Measurements from ENCODE around the gene UNCX. TPM values are rescaled to one million over a fixed set of nuclear protein-coding genes. Genes with fewer than 3 reads are reported as not detected.
"Not testable (repeated sequence)": the region's sequence is repeated elsewhere in the genome, so short reads cannot be mapped to it uniquely, and the experiment has no call there.

UNCX gene
- total and polyA plus RNA-seq, 4 donors, result not detected

GRCh38 chr7:1271656-1272055 is 39.0 kb downstream of the UNCX start:
- H3K27ac ChIP-seq (ENCODE audit: low read depth in 1 of 2, low read length in 2 of 2), result no peak overlapping the region
- no peaks in the 10 kb centered on the region for H3K4me1 ChIP-seq (ENCODE audit: control insufficient read depth in 1 of 2, insufficient read depth in 2 of 2, low read length in 2 of 2)
- H3K4me3 ChIP-seq (ENCODE audit: low read length in 2 of 2), result no peak overlapping the region
- no peaks in the 10 kb centered on the region for H3K36me3 ChIP-seq (ENCODE audit: control insufficient read depth in 1 of 2, insufficient read depth in 2 of 2, low read length in 1 of 2)
- WGBS, 2 donors, result 84 to 86% methylated on average over 14 of the region's 14 CpGs
- ATAC-seq (ENCODE audit: low FRiP score) (no peak), DNase-seq (peak; percentile 12 to 63)
- no peaks in the 10 kb centered on the region for H3K27me3 ChIP-seq (ENCODE audit: control insufficient read depth in 1 of 2, insufficient read depth in 2 of 2, low read length in 1 of 2)
- H3K9me3 ChIP-seq (ENCODE audit: control insufficient read depth, low read length), result peaks cover 1% of the 10 kb centered on the region
- intact Hi-C loops (cut with DNase I), result no loop called here

- H3K27ac ChIP-seq (ENCODE audit: low read depth in 1 of 2, low read length in 2 of 2); intact Hi-C loops (cut with DNase I); DNase-seq; H3K36me3 ChIP-seq (ENCODE audit: control insufficient read depth in 1 of 2, insufficient read depth in 2 of 2, low read length in 1 of 2); H3K4me3 ChIP-seq (ENCODE audit: low read length in 2 of 2); H3K4me1 ChIP-seq (ENCODE audit: control insufficient read depth in 1 of 2, insufficient read depth in 2 of 2, low read length in 2 of 2); H3K27me3 ChIP-seq (ENCODE audit: control insufficient read depth in 1 of 2, insufficient read depth in 2 of 2, low read length in 1 of 2); ATAC-seq (ENCODE audit: low FRiP score); H3K9me3 ChIP-seq (ENCODE audit: control insufficient read depth, low read length): not testable (repeated sequence)
Observed at GRCh38 chr7:1272136-1272535, 39.5 kb downstream of the UNCX start.

- WGBS, 2 donors, result 77 to 79% methylated on average over 26 to 30 of the region's 30 CpGs
- no peaks in the 10 kb centered on the region for H3K4me1 ChIP-seq (ENCODE audit: control insufficient read depth in 1 of 2, insufficient read depth in 2 of 2, low read length in 2 of 2)
- H3K36me3 ChIP-seq (ENCODE audit: control insufficient read depth in 1 of 2, insufficient read depth in 2 of 2, low read length in 1 of 2), result no peaks in the 10 kb centered on the region
- no peak overlapping the region for H3K27ac ChIP-seq (ENCODE audit: low read depth in 1 of 2, low read length in 2 of 2)
- intact Hi-C loops (cut with DNase I), result no loop called here
- H3K27me3 ChIP-seq (ENCODE audit: control insufficient read depth in 1 of 2, insufficient read depth in 2 of 2, low read length in 1 of 2), result no peaks in the 10 kb centered on the region
- ATAC-seq (ENCODE audit: low FRiP score), result peak; percentile 42
- DNase-seq, result peak; percentile 34 to 64
- no peak overlapping the region for H3K4me3 ChIP-seq (ENCODE audit: low read length in 2 of 2)
- peaks cover 2% of the 10 kb centered on the region for H3K9me3 ChIP-seq (ENCODE audit: control insufficient read depth, low read length)
Observed at GRCh38 chr7:1274121-1274875, 41.6 kb downstream of the UNCX start.

- Histone ChIP-seq H3K4me1 (ENCODE audit: control insufficient read depth in 1 of 2, insufficient read depth in 2 of 2, low read length in 2 of 2) (no peaks in the 10 kb centered on the region), H3K27ac (ENCODE audit: low read depth in 1 of 2, low read length in 2 of 2) (no peak overlapping the region), H3K27me3 (ENCODE audit: control insufficient read depth in 1 of 2, insufficient read depth in 2 of 2, low read length in 1 of 2) (no peaks in the 10 kb centered on the region), H3K4me3 (ENCODE audit: low read length in 2 of 2) (no peak overlapping the region), H3K9me3 (ENCODE audit: control insufficient read depth, low read length) (peaks cover 2% of the 10 kb centered on the region), H3K36me3 (ENCODE audit: control insufficient read depth in 1 of 2, insufficient read depth in 2 of 2, low read length in 1 of 2) (no peaks in the 10 kb centered on the region)
- peak; percentile 48 for ATAC-seq (ENCODE audit: low FRiP score)
- peak; percentile 32 to 66 for DNase-seq
- WGBS, 2 donors, result 70 to 72% methylated on average over 18 of the region's 18 CpGs
- intact Hi-C loops (cut with DNase I), result no loop called here
Observed at GRCh38 chr7:1274876-1275375, 42.3 kb downstream of the UNCX start.

GRCh38 chr7:1275451-1276381 is 43.0 kb downstream of the UNCX start:
- Histone ChIP-seq H3K4me1 (ENCODE audit: control insufficient read depth in 1 of 2, insufficient read depth in 2 of 2, low read length in 2 of 2) (no peaks in the 10 kb centered on the region), H3K4me3 (ENCODE audit: low read length in 2 of 2) (no peak overlapping the region), H3K27me3 (ENCODE audit: control insufficient read depth in 1 of 2, insufficient read depth in 2 of 2, low read length in 1 of 2) (no peaks in the 10 kb centered on the region), H3K27ac (ENCODE audit: low read depth in 1 of 2, low read length in 2 of 2) (no peak overlapping the region), H3K9me3 (ENCODE audit: control insufficient read depth, low read length) (peaks cover 2% of the 10 kb centered on the region), H3K36me3 (ENCODE audit: control insufficient read depth in 1 of 2, insufficient read depth in 2 of 2, low read length in 1 of 2) (no peaks in the 10 kb centered on the region)
- intact Hi-C loops (cut with DNase I), result no loop called here
- 59 to 60% methylated on average over 61 of the region's 61 CpGs for WGBS, 2 donors
- DNase-seq (peak in 1 of 2 donors; percentile 28), ATAC-seq (ENCODE audit: low FRiP score) (no peak)

GRCh38 chr7:1276626-1277175 is 44.0 kb downstream of the UNCX start:
- ATAC-seq (ENCODE audit: low FRiP score), result no peak
- 91 to 93% methylated on average over 10 of the region's 10 CpGs for WGBS, 2 donors
- intact Hi-C loops (cut with DNase I), result no loop called here

GRCh38 chr7:1278543-1278942 is 45.9 kb downstream of the UNCX start:
- no peak overlapping the region for H3K4me3 ChIP-seq (ENCODE audit: low read length in 2 of 2)
- ATAC-seq (ENCODE audit: low FRiP score) (no peak), DNase-seq (no peak)
- H3K27me3 ChIP-seq (ENCODE audit: control insufficient read depth in 1 of 2, insufficient read depth in 2 of 2, low read length in 1 of 2), result no peaks in the 10 kb centered on the region
- H3K9me3 ChIP-seq (ENCODE audit: control insufficient read depth, low read length), result peaks cover 2% of the 10 kb centered on the region
- no peaks in the 10 kb centered on the region for H3K36me3 ChIP-seq (ENCODE audit: control insufficient read depth in 1 of 2, insufficient read depth in 2 of 2, low read length in 1 of 2)
- no peaks in the 10 kb centered on the region for H3K4me1 ChIP-seq (ENCODE audit: control insufficient read depth in 1 of 2, insufficient read depth in 2 of 2, low read length in 2 of 2)
- no peak overlapping the region for H3K27ac ChIP-seq (ENCODE audit: low read depth in 1 of 2, low read length in 2 of 2)
- intact Hi-C loops (cut with DNase I), result no loop called here
- WGBS, 2 donors, result 86 to 95% methylated on average over 10 of the region's 10 CpGs

More at GRCh38 chr7:1276626-1277175, 44.0 kb downstream of the UNCX start:
- H3K27ac ChIP-seq (ENCODE audit: low read depth in 1 of 2, low read length in 2 of 2), result no peak overlapping the region
- H3K36me3 ChIP-seq (ENCODE audit: control insufficient read depth in 1 of 2, insufficient read depth in 2 of 2, low read length in 1 of 2), result no peaks in the 10 kb centered on the region
- peak in 1 of 2 donors; percentile 14 for DNase-seq
- no peak overlapping the region for H3K4me3 ChIP-seq (ENCODE audit: low read length in 2 of 2)
- H3K4me1 ChIP-seq (ENCODE audit: control insufficient read depth in 1 of 2, insufficient read depth in 2 of 2, low read length in 2 of 2), result no peaks in the 10 kb centered on the region
- H3K9me3 ChIP-seq (ENCODE audit: control insufficient read depth, low read length), result peaks cover 2% of the 10 kb centered on the region
- no peaks in the 10 kb centered on the region for H3K27me3 ChIP-seq (ENCODE audit: control insufficient read depth in 1 of 2, insufficient read depth in 2 of 2, low read length in 1 of 2)

- WGBS, 2 donors, result 84 to 85% methylated on average over 16 of the region's 16 CpGs
- DNase-seq (no peak), ATAC-seq (ENCODE audit: low FRiP score) (no peak)
- no peaks in the 10 kb centered on the region for H3K36me3 ChIP-seq (ENCODE audit: control insufficient read depth in 1 of 2, insufficient read depth in 2 of 2, low read length in 1 of 2)
- H3K27me3 ChIP-seq (ENCODE audit: control insufficient read depth in 1 of 2, insufficient read depth in 2 of 2, low read length in 1 of 2), result no peaks in the 10 kb centered on the region
- H3K9me3 ChIP-seq (ENCODE audit: control insufficient read depth, low read length), result peaks cover 2% of the 10 kb centered on the region
- no peak overlapping the region for H3K4me3 ChIP-seq (ENCODE audit: low read length in 2 of 2)
- intact Hi-C loops (cut with DNase I), result no loop called here
- H3K27ac ChIP-seq (ENCODE audit: low read depth in 1 of 2, low read length in 2 of 2), result no peak overlapping the region
- no peaks in the 10 kb centered on the region for H3K4me1 ChIP-seq (ENCODE audit: control insufficient read depth in 1 of 2, insufficient read depth in 2 of 2, low read length in 2 of 2)
Observed at GRCh38 chr7:1279041-1279440, 46.4 kb downstream of the UNCX start.

Data from aorta (tissue), 5 donors.